HCT116 (cell line): Measurements from ENCODE around the gene MSL2. TPM values are rescaled to one million over a fixed set of nuclear protein-coding genes. Genes with fewer than 3 reads are reported as not detected.
"Not testable (repeated sequence)": the region's sequence is repeated elsewhere in the genome, so short reads cannot be mapped to it uniquely, and the experiment has no call there.

ENCODE experiments used
- ATAC-seq: fragments of 200-7000 bp; cut with Tn5 transposase; 2 replicates; pipeline ENCODE4 v1.9.1; 2020; ENCODE audit warnings: mild to moderate bottlenecking, moderate library complexity
- BruUV-seq: library from RNA; stranded (reverse); fragments of 400-500 nt; replicated peaks from 2 replicates; lab custom pipeline; 2021; lab: Mats Ljungman, UMichigan
- CTCF ChIA-PET: fragments of 300-600 bp; sonication (Branson Sonifier 250); formaldehyde crosslinking; loops from one replicate; lab custom pipeline; 2021; ENCODE audit warnings: antibody characterized with exemption; lab: Charles Lee
- POLR2A ChIA-PET: fragments of 300-600, 350-600 bp; sonication (Branson Sonifier 250); formaldehyde crosslinking; loops from one replicate; lab custom pipeline; 2021; ENCODE audit warnings: antibody characterized with exemption; lab: Charles Lee
- RAD21 ChIA-PET, 2 experiments: fragments of 300-600 bp; sonication (Branson Sonifier 250); formaldehyde crosslinking; loops; one replicate each; lab custom pipeline; 2023; ENCODE audit warnings: low total read pairs in 2 of 2; ENCODE audit not compliant: uncharacterized antibody in 2 of 2, unreplicated experiment in 2 of 2, low non-redundant PET in 1 of 2; lab: Charles Lee
- DNase-seq: peaks from one replicate; pipeline ENCODE4 v3.0.0-alpha.2; 2010; ENCODE audit warnings: low read depth, low spot score
- H2AFZ ChIP-seq: fragments of 200-600 bp; shearing (Covaris generic), sonication (generic); 2 replicates; pipeline ENCODE4 v1.6.1; 2017; ENCODE audit warnings: low read depth, mixed run types, mixed read lengths, antibody characterized with exemption, low read length; ENCODE audit not compliant: poor library complexity, severe bottlenecking
- H3K27ac ChIP-seq: 2 replicates; pipeline ENCODE4 v1.5.1; 2012; ENCODE audit warnings: low read depth, low read length
- H3K27me3 ChIP-seq: fragments of 200-600 bp; sonication (generic); 2 replicates; pipeline ENCODE4 v1.6.1; 2016; ENCODE audit warnings: mixed run types, low read length, mixed read lengths; ENCODE audit not compliant: insufficient read depth
- H3K36me3 ChIP-seq, 2 experiments: fragments of 200-500 bp in 1 of 2; fragments of 200-600 bp in 1 of 2; sonication (Bioruptor generic) in 1 of 2; sonication (generic) in 1 of 2; 2 replicates each; pipeline versions ENCODE4 v1.5.1 to v1.6.1; 2014 to 2016; ENCODE audit warnings: low read length in 2 of 2, inconsistent platforms in 1 of 2, mixed read lengths in 1 of 2, mixed run types in 1 of 2; ENCODE audit not compliant: insufficient read depth in 2 of 2, control insufficient read depth in 1 of 2
- H3K4me1 ChIP-seq, 2 experiments: fragments of 200-600 bp in 1 of 2; sonication (generic) in 1 of 2; 2 replicates each; pipeline versions ENCODE4 v1.5.1 to v1.6.1; 2012 to 2017; ENCODE audit warnings: low read length in 2 of 2, inconsistent platforms in 1 of 2, mild to moderate bottlenecking in 1 of 2, mixed read lengths in 1 of 2, mixed run types in 1 of 2, moderate library complexity in 1 of 2; ENCODE audit not compliant: insufficient read depth in 2 of 2, control insufficient read depth in 1 of 2
- H3K4me2 ChIP-seq: fragments of 200-600 bp; sonication (generic); 2 replicates; pipeline ENCODE4 v1.6.1; 2017; ENCODE audit warnings: mixed run types, low read length, mixed read lengths
- H3K4me3 ChIP-seq, 2 experiments: fragments of 200-600 bp in 1 of 2; sonication (generic) in 1 of 2; replicated peaks in 1 of 2; 2 replicates each; pipeline ENCODE4 v1.5.1; 2011 to 2016; ENCODE audit warnings: low read length in 2 of 2, control low read depth in 1 of 2, low read depth in 1 of 2, mild to moderate bottlenecking in 1 of 2, mixed read lengths in 1 of 2, mixed run types in 1 of 2
- H3K79me2 ChIP-seq: fragments of 200-600 bp; sonication (generic); 2 replicates; pipeline ENCODE4 v1.6.1; 2017; ENCODE audit warnings: mild to moderate bottlenecking, mixed run types, low read length, moderate library complexity, mixed read lengths; ENCODE audit not compliant: insufficient read depth
- H3K9ac ChIP-seq: fragments of 200-600 bp; sonication (generic); 2 replicates; pipeline ENCODE4 v1.6.1; 2016; ENCODE audit warnings: low read length, mixed read lengths
- H3K9me2 ChIP-seq: fragments of 200-600 bp; sonication (generic), shearing (Covaris generic); 2 replicates; pipeline ENCODE4 v1.6.1; 2017; ENCODE audit warnings: mixed run types, mild to moderate bottlenecking, moderate library complexity; ENCODE audit not compliant: insufficient read depth
- H3K9me3 ChIP-seq, 2 experiments: fragments of 200-500 bp in 1 of 2; fragments of 200-600 bp in 1 of 2; sonication (Bioruptor generic) in 1 of 2; sonication (generic) in 1 of 2; 2 replicates each; pipeline ENCODE4 v1.6.1; 2014 to 2017; ENCODE audit warnings: low read length in 2 of 2, mixed read lengths in 2 of 2, inconsistent platforms in 1 of 2, low read depth in 1 of 2, mild to moderate bottlenecking in 1 of 2, mixed run types in 1 of 2, moderate library complexity in 1 of 2; ENCODE audit not compliant: control insufficient read depth in 1 of 2, insufficient read depth in 1 of 2
- H4K20me1 ChIP-seq: fragments of 200-600 bp; sonication (generic), shearing (Covaris generic); 2 replicates; pipeline ENCODE4 v1.6.1; 2017; ENCODE audit warnings: mixed run types, mild to moderate bottlenecking, moderate library complexity; ENCODE audit not compliant: insufficient read depth
- CBX3 ChIP-seq: IDR thresholded peaks from 2 replicates; pipeline ENCODE4 v1.6.1; 2012; ENCODE audit warnings: low read depth
- CEBPB ChIP-seq: IDR thresholded peaks from 2 replicates; pipeline ENCODE4 v1.6.1; 2012; ENCODE audit warnings: low read depth
- EGR1 ChIP-seq: IDR thresholded peaks from 2 replicates; pipeline ENCODE4 v1.6.1; 2012; ENCODE audit warnings: low read depth
- ELF1 ChIP-seq: IDR thresholded peaks from 2 replicates; pipeline ENCODE4 v1.6.1; 2012; ENCODE audit warnings: low read depth, borderline replicate concordance
- EZH2 ChIP-seq: fragments of 200-600 bp; sonication (generic); IDR thresholded peaks from 2 replicates; pipeline ENCODE4 v1.6.1; 2017; ENCODE audit warnings: antibody characterized with exemption, mixed run types
- EZH2phosphoT487 ChIP-seq: fragments of 200-600 bp; IDR thresholded peaks from 2 replicates; pipeline ENCODE4 v1.6.1; 2018; ENCODE audit warnings: antibody characterized with exemption, borderline replicate concordance
- FOSL1 ChIP-seq: IDR thresholded peaks from 2 replicates; pipeline ENCODE4 v1.6.1; 2012; ENCODE audit warnings: low read depth
- POLR2A ChIP-seq: IDR thresholded peaks from 2 replicates; pipeline ENCODE4 v1.7.0; 2011; ENCODE audit warnings: borderline replicate concordance; ENCODE audit not compliant: insufficient read depth, insufficient read length; ENCODE audit errors: extremely low read depth
- POLR2AphosphoS5 ChIP-seq: IDR thresholded peaks from 2 replicates; pipeline ENCODE4 v1.6.1; 2011; ENCODE audit warnings: mild to moderate bottlenecking, low read depth, low read length, moderate library complexity
- RAD21 ChIP-seq: IDR thresholded peaks from 2 replicates; pipeline ENCODE4 v1.6.1; 2012; ENCODE audit warnings: low read depth, mild to moderate bottlenecking
- SP1 ChIP-seq: IDR thresholded peaks from 2 replicates; pipeline ENCODE4 v1.6.1; 2012; ENCODE audit warnings: low read depth
- SRF ChIP-seq: IDR thresholded peaks from 2 replicates; pipeline ENCODE4 v1.6.1; 2012; ENCODE audit warnings: low read depth
- TCF7L2 ChIP-seq: IDR thresholded peaks from 2 replicates; pipeline ENCODE4 v1.7.0; 2011; ENCODE audit warnings: borderline replicate concordance, inconsistent platforms; ENCODE audit not compliant: insufficient read depth, insufficient read length; ENCODE audit errors: extremely low read depth
- YY1 ChIP-seq: IDR thresholded peaks from 2 replicates; pipeline ENCODE4 v1.6.1; 2011; ENCODE audit warnings: low read length, low read depth, moderate library complexity, mild to moderate bottlenecking; ENCODE audit not compliant: insufficient replicate concordance; ENCODE audit errors: extremely low read depth
- ZFX ChIP-seq: fragments of 450-650 bp; IDR thresholded peaks from 2 replicates; pipeline ENCODE4 v1.6.1; 2017
- ZNF274 ChIP-seq: fragments of 200-500 bp; sonication (Bioruptor generic); IDR thresholded peaks from 2 replicates; pipeline ENCODE4 v1.6.1; 2014; ENCODE audit warnings: mild to moderate bottlenecking, low read depth, low read length, inconsistent platforms
- intact Hi-C: fragments of 100-400 bp; cut with micrococcal nuclease; formaldehyde crosslinking; loops from 2 replicates; pipeline ENCODE4 v1.10.0; 2022
- total RNA-seq: library from RNA; stranded (reverse); gene quantifications from one replicate; pipeline ENCODE4 v1.2.1, GENCODE V29; 2021; ENCODE audit not compliant: unreplicated experiment
- TF ChIP-seq, protein P1 (sequence below): IDR thresholded peaks from 2 replicates; pipeline ENCODE4 v1.6.1; 2012
- TF ChIP-seq, protein P2 (sequence below): IDR thresholded peaks from 2 replicates; pipeline ENCODE4 v1.6.1; 2011; ENCODE audit warnings: mild to moderate bottlenecking, low read length, moderate library complexity; ENCODE audit not compliant: insufficient replicate concordance; ENCODE audit errors: extremely low read depth
- TF ChIP-seq, protein P3 (sequence below): IDR thresholded peaks from 2 replicates; pipeline ENCODE4 v1.6.1; 2012; ENCODE audit warnings: low read depth

MSL2 gene
- total RNA-seq, 1 experiment from 2014 or later: 34.8 TPM

DNA sequence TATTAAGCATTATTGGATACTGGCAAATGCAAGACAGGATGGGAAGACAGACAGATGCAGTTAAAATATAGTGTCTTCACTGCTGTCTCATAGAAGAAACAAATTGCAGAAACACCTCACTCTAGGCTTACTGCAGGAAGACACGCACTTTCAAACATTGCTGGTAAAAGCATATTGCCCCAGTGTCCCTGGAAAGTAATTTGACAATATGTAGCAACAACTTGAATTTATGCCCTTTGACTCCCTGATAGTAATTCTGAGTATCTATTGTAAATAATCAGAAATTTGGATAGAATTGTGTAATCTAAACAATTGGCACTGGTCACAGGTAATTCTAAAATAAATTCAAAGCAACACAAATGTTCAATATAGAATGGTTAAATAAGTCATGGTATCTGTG lies 62.0 kb downstream of the MSL2 start:
- no peaks in the 10 kb centered on the region for H4K20me1 ChIP-seq
- no peak overlapping the region for H3K27ac ChIP-seq
- no peaks in the 10 kb centered on the region for H3K9me3 ChIP-seq
- ChIA-PET POLR2A (interaction anchor here (1.0 kb wide), 1 partner anchor 13 kb away, joined by 5 read pairs; no protein-coding TSS in a partner anchor), RAD21 (no interaction called here), CTCF (interaction anchor here (0.9 kb wide), 1 partner anchor 975 kb away, joined by 3 read pairs; no protein-coding TSS in a partner anchor)
- no peak overlapping the region for H3K4me3 ChIP-seq
- BruUV-seq: no TSS peak
- intact Hi-C loops: no loop called here
- DNase-seq (no peak), ATAC-seq (no peak)
- H3K9ac ChIP-seq: no peak overlapping the region
- no peaks in the 10 kb centered on the region for H3K9me2 ChIP-seq
- no peak overlapping the region for H3K4me2 ChIP-seq
- no peaks in the 10 kb centered on the region for H3K36me3 ChIP-seq
- no peaks in the 10 kb centered on the region for H3K79me2 ChIP-seq
- no peaks in the 10 kb centered on the region for H3K27me3 ChIP-seq
- TF ChIP-seq, protein P1, sequence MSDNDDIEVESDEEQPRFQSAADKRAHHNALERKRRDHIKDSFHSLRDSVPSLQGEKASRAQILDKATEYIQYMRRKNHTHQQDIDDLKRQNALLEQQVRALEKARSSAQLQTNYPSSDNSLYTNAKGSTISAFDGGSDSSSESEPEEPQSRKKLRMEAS: no peak
- TF ChIP-seq EGR1: no peak
- no peak for TF ChIP-seq EZH2phosphoT487
- TF ChIP-seq SRF: no peak
- TF ChIP-seq FOSL1: no peak
- TF ChIP-seq, protein P2, sequence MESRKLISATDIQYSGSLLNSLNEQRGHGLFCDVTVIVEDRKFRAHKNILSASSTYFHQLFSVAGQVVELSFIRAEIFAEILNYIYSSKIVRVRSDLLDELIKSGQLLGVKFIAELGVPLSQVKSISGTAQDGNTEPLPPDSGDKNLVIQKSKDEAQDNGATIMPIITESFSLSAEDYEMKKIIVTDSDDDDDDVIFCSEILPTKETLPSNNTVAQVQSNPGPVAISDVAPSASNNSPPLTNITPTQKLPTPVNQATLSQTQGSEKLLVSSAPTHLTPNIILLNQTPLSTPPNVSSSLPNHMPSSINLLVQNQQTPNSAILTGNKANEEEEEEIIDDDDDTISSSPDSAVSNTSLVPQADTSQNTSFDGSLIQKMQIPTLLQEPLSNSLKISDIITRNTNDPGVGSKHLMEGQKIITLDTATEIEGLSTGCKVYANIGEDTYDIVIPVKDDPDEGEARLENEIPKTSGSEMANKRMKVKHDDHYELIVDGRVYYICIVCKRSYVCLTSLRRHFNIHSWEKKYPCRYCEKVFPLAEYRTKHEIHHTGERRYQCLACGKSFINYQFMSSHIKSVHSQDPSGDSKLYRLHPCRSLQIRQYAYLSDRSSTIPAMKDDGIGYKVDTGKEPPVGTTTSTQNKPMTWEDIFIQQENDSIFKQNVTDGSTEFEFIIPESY: no peak
- no peak for TF ChIP-seq ZFX
- TF ChIP-seq CBX3: no peak
- no peak for TF ChIP-seq SP1
- no peak for TF ChIP-seq CEBPB
- TF ChIP-seq YY1: no peak
- TF ChIP-seq POLR2AphosphoS5: no peak
- TF ChIP-seq TCF7L2: no peak
- TF ChIP-seq EZH2: no peak
- TF ChIP-seq, protein P3, sequence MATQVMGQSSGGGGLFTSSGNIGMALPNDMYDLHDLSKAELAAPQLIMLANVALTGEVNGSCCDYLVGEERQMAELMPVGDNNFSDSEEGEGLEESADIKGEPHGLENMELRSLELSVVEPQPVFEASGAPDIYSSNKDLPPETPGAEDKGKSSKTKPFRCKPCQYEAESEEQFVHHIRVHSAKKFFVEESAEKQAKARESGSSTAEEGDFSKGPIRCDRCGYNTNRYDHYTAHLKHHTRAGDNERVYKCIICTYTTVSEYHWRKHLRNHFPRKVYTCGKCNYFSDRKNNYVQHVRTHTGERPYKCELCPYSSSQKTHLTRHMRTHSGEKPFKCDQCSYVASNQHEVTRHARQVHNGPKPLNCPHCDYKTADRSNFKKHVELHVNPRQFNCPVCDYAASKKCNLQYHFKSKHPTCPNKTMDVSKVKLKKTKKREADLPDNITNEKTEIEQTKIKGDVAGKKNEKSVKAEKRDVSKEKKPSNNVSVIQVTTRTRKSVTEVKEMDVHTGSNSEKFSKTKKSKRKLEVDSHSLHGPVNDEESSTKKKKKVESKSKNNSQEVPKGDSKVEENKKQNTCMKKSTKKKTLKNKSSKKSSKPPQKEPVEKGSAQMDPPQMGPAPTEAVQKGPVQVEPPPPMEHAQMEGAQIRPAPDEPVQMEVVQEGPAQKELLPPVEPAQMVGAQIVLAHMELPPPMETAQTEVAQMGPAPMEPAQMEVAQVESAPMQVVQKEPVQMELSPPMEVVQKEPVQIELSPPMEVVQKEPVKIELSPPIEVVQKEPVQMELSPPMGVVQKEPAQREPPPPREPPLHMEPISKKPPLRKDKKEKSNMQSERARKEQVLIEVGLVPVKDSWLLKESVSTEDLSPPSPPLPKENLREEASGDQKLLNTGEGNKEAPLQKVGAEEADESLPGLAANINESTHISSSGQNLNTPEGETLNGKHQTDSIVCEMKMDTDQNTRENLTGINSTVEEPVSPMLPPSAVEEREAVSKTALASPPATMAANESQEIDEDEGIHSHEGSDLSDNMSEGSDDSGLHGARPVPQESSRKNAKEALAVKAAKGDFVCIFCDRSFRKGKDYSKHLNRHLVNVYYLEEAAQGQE: no peak
- TF ChIP-seq RAD21: no peak
- no peak for TF ChIP-seq ZNF274
- TF ChIP-seq ELF1: no peak
- TF ChIP-seq POLR2A: no peak
- no peaks in the 10 kb centered on the region for H3K4me1 ChIP-seq
- H2AFZ ChIP-seq: no peak overlapping the region

DNA sequence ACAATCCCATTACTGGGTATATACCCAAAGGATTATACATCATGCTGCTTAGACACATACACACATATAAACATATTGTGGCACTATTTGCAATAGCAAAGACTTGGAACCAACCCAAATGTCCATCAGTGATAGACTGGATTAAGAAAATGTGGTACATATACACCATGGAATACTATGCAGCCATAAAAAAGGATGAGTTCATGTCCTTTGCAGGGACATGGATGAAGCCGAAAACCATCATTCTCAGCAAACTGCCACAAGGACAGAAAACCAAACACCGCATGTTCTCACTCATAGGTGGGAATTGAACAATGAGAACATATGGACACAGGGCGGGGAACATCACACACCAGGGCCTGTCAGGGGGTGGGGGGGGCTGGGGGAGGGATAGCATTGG lies 64.5 kb downstream of the MSL2 start:
- BruUV-seq, H3K4me1 ChIP-seq, POLR2A ChIA-PET, H3K36me3 ChIP-seq, CTCF ChIA-PET, H3K27me3 ChIP-seq, DNase-seq, intact Hi-C loops, H2AFZ ChIP-seq, H3K79me2 ChIP-seq, H3K27ac ChIP-seq, H3K9ac ChIP-seq, H3K4me3 ChIP-seq, H4K20me1 ChIP-seq, H3K9me2 ChIP-seq, RAD21 ChIA-PET, H3K9me3 ChIP-seq, ATAC-seq, H3K4me2 ChIP-seq: not testable (repeated sequence)
